Uterus (tissue), 2 donors: ENCODE measurements around the gene ITIH5.

Source experiments
- POLR2A ChIP-seq, 2 donors: fragments of 450-650 bp; IDR thresholded peaks; one replicate each; pipeline ENCODE4 v1.6.1; 2016; ENCODE audit warnings: antibody characterized with exemption in 2 of 2, mild to moderate bottlenecking in 1 of 2, moderate library complexity in 1 of 2
- TF ChIP-seq, protein P1 (sequence below), 4 experiments: fragments of 200-600 bp in 2 of 4; fragments of 450-650 bp in 2 of 4; sonication (generic) in 2 of 4; IDR thresholded peaks; one replicate each; pipeline ENCODE4 v1.5.1; 2016 to 2019; ENCODE audit warnings: antibody characterized with exemption in 4 of 4, mild to moderate bottlenecking in 2 of 4, moderate library complexity in 1 of 4

GRCh38 chr10:7583626-7584025 lies 83.1 kb downstream of the ITIH5 start:
- TF ChIP-seq POLR2A (IDR thresholded peaks at IDR 0.05): no peak
- TF ChIP-seq, protein P1, sequence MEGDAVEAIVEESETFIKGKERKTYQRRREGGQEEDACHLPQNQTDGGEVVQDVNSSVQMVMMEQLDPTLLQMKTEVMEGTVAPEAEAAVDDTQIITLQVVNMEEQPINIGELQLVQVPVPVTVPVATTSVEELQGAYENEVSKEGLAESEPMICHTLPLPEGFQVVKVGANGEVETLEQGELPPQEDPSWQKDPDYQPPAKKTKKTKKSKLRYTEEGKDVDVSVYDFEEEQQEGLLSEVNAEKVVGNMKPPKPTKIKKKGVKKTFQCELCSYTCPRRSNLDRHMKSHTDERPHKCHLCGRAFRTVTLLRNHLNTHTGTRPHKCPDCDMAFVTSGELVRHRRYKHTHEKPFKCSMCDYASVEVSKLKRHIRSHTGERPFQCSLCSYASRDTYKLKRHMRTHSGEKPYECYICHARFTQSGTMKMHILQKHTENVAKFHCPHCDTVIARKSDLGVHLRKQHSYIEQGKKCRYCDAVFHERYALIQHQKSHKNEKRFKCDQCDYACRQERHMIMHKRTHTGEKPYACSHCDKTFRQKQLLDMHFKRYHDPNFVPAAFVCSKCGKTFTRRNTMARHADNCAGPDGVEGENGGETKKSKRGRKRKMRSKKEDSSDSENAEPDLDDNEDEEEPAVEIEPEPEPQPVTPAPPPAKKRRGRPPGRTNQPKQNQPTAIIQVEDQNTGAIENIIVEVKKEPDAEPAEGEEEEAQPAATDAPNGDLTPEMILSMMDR (IDR thresholded peaks at IDR 0.05): no peak
